RWPE1 (cell line): ENCODE results near the gene C9orf50.

Experiments
- CTCF ChIA-PET: fragments of 350-600 bp; sonication (Branson Sonifier 250); formaldehyde crosslinking; extraction: SDS; loops from one replicate; lab custom pipeline; 2021; lab: Yijun Ruan, JAX
- POLR2A ChIA-PET: fragments of 400-600 bp; formaldehyde crosslinking; extraction: SDS; loops from one replicate; lab custom pipeline; 2020; ENCODE audit warnings: antibody characterized with exemption; ENCODE audit not compliant: low non-redundant PET; lab: Yijun Ruan, JAX
- DNase-seq: peaks from one replicate; pipeline ENCODE4 v3.0.0; 2012; ENCODE audit warnings: low spot score
- H3K27ac ChIP-seq: fragments of 450-650 bp; 2 replicates; pipeline ENCODE4 v1.5.1; 2017
- CTCF ChIP-seq: fragments of 450-650 bp; conservative IDR thresholded peaks from 2 replicates; pipeline ENCODE4 v1.5.1; 2017; ENCODE audit warnings: low read depth, mild to moderate bottlenecking

C9orf50 gene

GRCh38 chr9:129574911-129575585 lies 45.9 kb downstream of the C9orf50 start:
- 0 out of 2 replicates have a peak overlapping the region, but pooled peaks have one; percentile 3 for H3K27ac ChIP-seq
- TF ChIP-seq CTCF = no peak
- DNase-seq = no peak
- ChIA-PET CTCF (interaction anchor here (0.6 kb wide), 3 partner anchors 11 to 700 kb away, joined by 4 to 7 read pairs (median 6); no protein-coding TSS in a partner anchor), POLR2A (no interaction called here)

- TF ChIP-seq CTCF = no peak
- POLR2A ChIA-PET = no interaction called here
- CTCF ChIA-PET = interaction anchor here (0.6 kb wide), 1 partner anchor 77 kb away, joined by 4 read pairs; no protein-coding TSS in a partner anchor
- no peak for DNase-seq
- H3K27ac ChIP-seq = no peak overlapping the region
Measured at GRCh38 chr9:129573977-129574376, 46.9 kb downstream of the C9orf50 start.

GRCh38 chr9:129572517-129572916 lies 48.4 kb downstream of the C9orf50 start:
- CTCF ChIA-PET = interaction anchor here (0.7 kb wide), 1 partner anchor 213 kb away, joined by 3 read pairs; no protein-coding TSS in a partner anchor
- no peak for DNase-seq
- H3K27ac ChIP-seq = peak overlapping the region; percentile 43
- POLR2A ChIA-PET = no interaction called here
- TF ChIP-seq CTCF = no peak

GRCh38 chr9:129572052-129572425 lies 48.9 kb downstream of the C9orf50 start:
- TF ChIP-seq CTCF = no peak
- H3K27ac ChIP-seq = peak overlapping the region; percentile 43
- ChIA-PET CTCF (interaction anchor here (0.7 kb wide), 1 partner anchor 212 kb away, joined by 3 read pairs; no protein-coding TSS in a partner anchor), POLR2A (no interaction called here)
- DNase-seq = no peak

GRCh38 chr9:129571298-129572051 lies 49.4 kb downstream of the C9orf50 start:
- ChIA-PET CTCF (interaction anchor here (0.7 kb wide), 1 partner anchor 212 kb away, joined by 3 read pairs; no protein-coding TSS in a partner anchor), POLR2A (no interaction called here)
- TF ChIP-seq CTCF = no peak
- DNase-seq = no peak
- H3K27ac ChIP-seq = peak overlapping the region; percentile 63
